ENCODE measurements around the gene POLR3C. TPM values are rescaled to one million over a fixed set of nuclear protein-coding genes. Genes with fewer than 3 reads are reported as not detected.
"Not testable (repeated sequence)": the region's sequence is repeated elsewhere in the genome, so short reads cannot be mapped to it uniquely, and the experiment has no call there.

The POLR3C gene
- total RNA-seq = 10 to 100 TPM; 31.1 to 37.0 TPM

GRCh38 chr1:145823565-145824498, at the start of gene POLR3C, which contains the start of gene RNF115:
Gene POLR3C (plus strand): TSS chr1:145824200. CDS start chr1:145825777, 1,577 bp downstream.
Gene RNF115 (minus strand): TSS chr1:145824095. CDS start chr1:145823873, 222 bp downstream.
- Mint-ChIP-seq H3K9me3 (ENCODE audit: low read depth) (no peaks in the 10 kb centered on the region), H3K36me3 (peaks cover 29% of the 10 kb centered on the region), H3K27me3 (peaks cover 2% of the 10 kb centered on the region), H3K27ac (peak within 1 kb of the TSS; percentile 91), H3K4me3 (peak within 1 kb of the TSS; percentile 97), H3K4me1 (peaks cover 37% of the 10 kb centered on the region)
- CTCF ChIA-PET = interaction anchor here (1.6 to 6.3 kb wide), 2 partner anchors 18 to 21 kb away, joined by 4 to 83 read pairs; partner anchors contain the start of gene NUDT17
- DNase-seq (peak; percentile 94), ATAC-seq (peak; percentile 93)

GRCh38 chr1:145777357-145778145, 46.4 kb upstream of the POLR3C start:
- no peak for ATAC-seq
- no peaks in the 10 kb centered on the region for H3K9me3 Mint-ChIP-seq (ENCODE audit: low read depth)
- H3K36me3 Mint-ChIP-seq = peaks cover 22% of the 10 kb centered on the region
- DNase-seq = no peak
- no peak overlapping the region for H3K4me3 Mint-ChIP-seq
- peaks cover 20% of the 10 kb centered on the region for H3K4me1 Mint-ChIP-seq
- CTCF ChIA-PET = interaction anchor here (1.0 kb wide), 1 partner anchor 68 kb away, joined by 5 read pairs; the partner anchor contains the start of gene NUDT17
- no peaks in the 10 kb centered on the region for H3K27me3 Mint-ChIP-seq
- no peak overlapping the region for H3K27ac Mint-ChIP-seq

GRCh38 chr1:145778146-145778540, 45.9 kb upstream of the POLR3C start:
- no peak overlapping the region for H3K4me3 Mint-ChIP-seq
- CTCF ChIA-PET = no interaction called here
- ATAC-seq (no peak), DNase-seq (no peak)
- no peak overlapping the region for H3K27ac Mint-ChIP-seq
- H3K9me3 Mint-ChIP-seq (ENCODE audit: low read depth) = no peaks in the 10 kb centered on the region
- H3K4me1 Mint-ChIP-seq = peaks cover 17% of the 10 kb centered on the region
- H3K27me3 Mint-ChIP-seq = no peaks in the 10 kb centered on the region
- peaks cover 18% of the 10 kb centered on the region for H3K36me3 Mint-ChIP-seq

- H3K36me3 Mint-ChIP-seq = peaks cover 21% of the 10 kb centered on the region
- CTCF ChIA-PET = interaction anchor here (1.3 kb wide), 1 partner anchor 9 kb away, joined by 4 read pairs; no protein-coding TSS in a partner anchor
- no peak overlapping the region for H3K27ac Mint-ChIP-seq
- peaks cover 25% of the 10 kb centered on the region for H3K4me1 Mint-ChIP-seq
- DNase-seq (no peak), ATAC-seq (no peak)
- H3K27me3 Mint-ChIP-seq = no peaks in the 10 kb centered on the region
- no peaks in the 10 kb centered on the region for H3K9me3 Mint-ChIP-seq (ENCODE audit: low read depth)
- H3K4me3 Mint-ChIP-seq = no peak overlapping the region
Measured at GRCh38 chr1:145782272-145783099, 41.5 kb upstream of the POLR3C start.

GRCh38 chr1:145784409-145784808, 39.6 kb upstream of the POLR3C start:
- no peaks in the 10 kb centered on the region for H3K9me3 Mint-ChIP-seq (ENCODE audit: low read depth)

GRCh38 chr1:145785547-145785946, 38.5 kb upstream of the POLR3C start:
- H3K27me3 Mint-ChIP-seq = no peaks in the 10 kb centered on the region
- H3K27ac Mint-ChIP-seq = no peak overlapping the region
- H3K4me3 Mint-ChIP-seq = no peak overlapping the region
- CTCF ChIA-PET = interaction anchor here (1.4 kb wide), 1 partner anchor 48 kb away, joined by 3 read pairs; no protein-coding TSS in a partner anchor
- peaks cover 29% of the 10 kb centered on the region for H3K36me3 Mint-ChIP-seq
- ATAC-seq (peak; percentile 36), DNase-seq (no peak)
- H3K4me1 Mint-ChIP-seq = peaks cover 27% of the 10 kb centered on the region
- no peaks in the 10 kb centered on the region for H3K9me3 Mint-ChIP-seq (ENCODE audit: low read depth)

More at GRCh38 chr1:145784409-145784808, 39.6 kb upstream of the POLR3C start:
- H3K36me3 Mint-ChIP-seq = peaks cover 30% of the 10 kb centered on the region
- H3K4me1 Mint-ChIP-seq = peaks cover 27% of the 10 kb centered on the region
- no peak overlapping the region for H3K27ac Mint-ChIP-seq
- H3K4me3 Mint-ChIP-seq = no peak overlapping the region
- no peaks in the 10 kb centered on the region for H3K27me3 Mint-ChIP-seq
- ATAC-seq = no peak
- no peak for DNase-seq
- CTCF ChIA-PET = no interaction called here

- peak overlapping the region; percentile 20 for H3K27ac Mint-ChIP-seq
- H3K36me3 Mint-ChIP-seq = peaks cover 27% of the 10 kb centered on the region
- no peaks in the 10 kb centered on the region for H3K9me3 Mint-ChIP-seq (ENCODE audit: low read depth)
- CTCF ChIA-PET = interaction anchor here (1.4 kb wide), 1 partner anchor 49 kb away, joined by 3 read pairs; no protein-coding TSS in a partner anchor
- no peaks in the 10 kb centered on the region for H3K27me3 Mint-ChIP-seq
- ATAC-seq (peak; percentile 33), DNase-seq (no peak)
- peaks cover 27% of the 10 kb centered on the region for H3K4me1 Mint-ChIP-seq
- no peak overlapping the region for H3K4me3 Mint-ChIP-seq
Measured at GRCh38 chr1:145786271-145786670, 37.7 kb upstream of the POLR3C start.

- Mint-ChIP-seq H3K4me3 (no peak overlapping the region), H3K9me3 (ENCODE audit: low read depth) (no peaks in the 10 kb centered on the region), H3K4me1 (peaks cover 29% of the 10 kb centered on the region), H3K27ac (no peak overlapping the region), H3K27me3 (no peaks in the 10 kb centered on the region), H3K36me3 (peaks cover 33% of the 10 kb centered on the region)
- DNase-seq = no peak
- no peak for ATAC-seq
- CTCF ChIA-PET = interaction anchor here (1.9 kb wide), 1 partner anchor 67 kb away, joined by 5 read pairs; no protein-coding TSS in a partner anchor
Measured at GRCh38 chr1:145788580-145788979, 35.4 kb upstream of the POLR3C start.

- H3K4me3 Mint-ChIP-seq, CTCF ChIA-PET, H3K27me3 Mint-ChIP-seq, H3K27ac Mint-ChIP-seq, ATAC-seq, DNase-seq: not testable (repeated sequence)
- peaks cover 13% of the 10 kb centered on the region for H3K4me1 Mint-ChIP-seq
- H3K9me3 Mint-ChIP-seq (ENCODE audit: low read depth) = peaks cover 12% of the 10 kb centered on the region
- H3K36me3 Mint-ChIP-seq = peaks cover 43% of the 10 kb centered on the region
Measured at GRCh38 chr1:145791860-145792259, 32.1 kb upstream of the POLR3C start.

GRCh38 chr1:145792484-145792883, 31.5 kb upstream of the POLR3C start:
- DNase-seq (no peak), ATAC-seq (no peak)
- H3K27me3 Mint-ChIP-seq = no peaks in the 10 kb centered on the region
- H3K4me1 Mint-ChIP-seq = peaks cover 12% of the 10 kb centered on the region
- H3K4me3 Mint-ChIP-seq = no peak overlapping the region
- H3K27ac Mint-ChIP-seq = no peak overlapping the region
- peaks cover 46% of the 10 kb centered on the region for H3K36me3 Mint-ChIP-seq
- CTCF ChIA-PET = no interaction called here
- peaks cover 16% of the 10 kb centered on the region for H3K9me3 Mint-ChIP-seq (ENCODE audit: low read depth)

- CTCF ChIA-PET = interaction anchor here (0.8 kb wide), 1 partner anchor 57 kb away, joined by 5 read pairs; no protein-coding TSS in a partner anchor
- ATAC-seq = no peak
- DNase-seq = no peak
- peaks cover 63% of the 10 kb centered on the region for H3K36me3 Mint-ChIP-seq
- H3K4me3 Mint-ChIP-seq = no peak overlapping the region
- H3K4me1 Mint-ChIP-seq = peaks cover 10% of the 10 kb centered on the region
- H3K9me3 Mint-ChIP-seq (ENCODE audit: low read depth) = peaks cover 24% of the 10 kb centered on the region
- no peak overlapping the region for H3K27ac Mint-ChIP-seq
- no peaks in the 10 kb centered on the region for H3K27me3 Mint-ChIP-seq
Measured at GRCh38 chr1:145795257-145795881, 28.6 kb upstream of the POLR3C start.

- DNase-seq (no peak), ATAC-seq (no peak)
- Mint-ChIP-seq H3K9me3 (ENCODE audit: low read depth) (peaks cover 24% of the 10 kb centered on the region), H3K27ac (no peak overlapping the region), H3K4me3 (no peak overlapping the region), H3K36me3 (peaks cover 68% of the 10 kb centered on the region), H3K4me1 (peaks cover 10% of the 10 kb centered on the region), H3K27me3 (no peaks in the 10 kb centered on the region)
- CTCF ChIA-PET = interaction anchor here (0.6 kb wide), 1 partner anchor 76 kb away, joined by 3 read pairs; no protein-coding TSS in a partner anchor
Measured at GRCh38 chr1:145796753-145797152, 27.2 kb upstream of the POLR3C start.

Measured in activated CD8-positive, alpha-beta memory T cell treated with anti-CD3 and anti-CD28 coated beads, Interleukin-2, amount 10 ng/mL, durations not matched to agents 7 days and 5 days (primary cell).